ENCODE data around the gene TEX22.

The TEX22 gene

DNA sequence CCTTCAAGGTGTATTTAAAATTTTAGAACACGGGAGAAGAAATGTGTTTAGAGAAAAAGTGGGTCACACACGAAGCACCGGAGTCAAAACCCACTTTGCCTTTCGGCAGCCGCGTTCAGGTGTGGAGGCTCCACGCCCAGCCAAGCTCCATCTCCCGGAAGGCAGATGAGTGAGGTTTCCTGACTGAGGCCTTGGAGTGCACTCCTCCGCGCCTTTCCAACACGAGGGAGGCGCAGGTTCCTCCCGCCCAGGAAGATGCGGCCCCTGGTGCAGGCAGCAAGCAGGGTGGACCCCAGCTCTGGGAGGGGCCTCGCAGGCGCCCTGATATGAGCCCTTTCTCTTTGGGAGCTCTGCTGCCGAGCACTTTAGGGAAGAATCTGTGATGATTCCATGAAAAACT, 43.8 kb downstream of the TEX22 start:
- TF ChIP-seq CTCF (IDR thresholded peaks at IDR 0.05; ENCODE audit: extremely low read depth, missing control alignments): no peak
- no peak for DNase-seq (ENCODE audit: low spot score)

DNA sequence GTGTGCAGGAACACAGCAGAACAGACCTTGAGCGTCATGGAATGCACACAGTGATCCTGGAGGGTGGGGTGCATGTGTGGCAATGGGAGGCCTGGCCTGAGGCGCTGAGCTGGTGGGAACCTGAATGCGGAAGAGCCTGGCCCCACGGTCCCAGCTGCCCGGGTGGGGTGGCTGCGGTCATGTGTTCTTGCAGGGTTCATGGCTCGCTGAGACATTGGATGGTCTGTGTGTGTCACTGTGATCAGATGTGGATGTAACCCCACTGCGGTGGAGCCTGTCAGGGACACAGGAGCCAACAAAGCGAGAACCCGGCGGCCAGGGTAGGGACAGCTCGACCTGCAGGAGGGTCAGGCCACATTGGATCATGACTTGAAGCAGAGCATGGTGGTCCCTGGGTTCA, 44.5 kb downstream of the TEX22 start:
- no peak for DNase-seq (ENCODE audit: low spot score)
- no peak for TF ChIP-seq CTCF (IDR thresholded peaks at IDR 0.05; ENCODE audit: extremely low read depth, missing control alignments)

DNA sequence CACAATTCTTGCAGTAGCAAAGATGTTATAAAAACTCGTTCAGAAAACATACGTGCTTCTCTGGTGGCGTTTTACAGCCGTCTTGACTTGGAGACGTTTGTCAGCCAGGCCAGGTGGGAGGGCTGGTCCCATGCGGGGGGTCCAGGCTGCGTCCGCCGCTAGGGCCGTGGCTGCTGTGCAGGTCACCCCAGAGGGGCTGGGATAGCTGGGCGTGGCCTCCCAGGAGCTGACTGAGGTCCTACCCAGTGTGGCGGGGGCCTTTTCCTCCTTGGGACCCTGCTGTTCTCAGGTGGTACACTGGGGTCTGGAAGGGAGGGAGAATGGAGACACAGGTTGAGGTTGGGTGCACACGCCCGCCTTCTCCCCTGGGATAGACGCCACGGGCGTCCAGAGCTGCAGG, 46.5 kb downstream of the TEX22 start:
- no peak for TF ChIP-seq CTCF (IDR thresholded peaks at IDR 0.05; ENCODE audit: extremely low read depth, missing control alignments)
- no peak for DNase-seq (ENCODE audit: low spot score)

DNA sequence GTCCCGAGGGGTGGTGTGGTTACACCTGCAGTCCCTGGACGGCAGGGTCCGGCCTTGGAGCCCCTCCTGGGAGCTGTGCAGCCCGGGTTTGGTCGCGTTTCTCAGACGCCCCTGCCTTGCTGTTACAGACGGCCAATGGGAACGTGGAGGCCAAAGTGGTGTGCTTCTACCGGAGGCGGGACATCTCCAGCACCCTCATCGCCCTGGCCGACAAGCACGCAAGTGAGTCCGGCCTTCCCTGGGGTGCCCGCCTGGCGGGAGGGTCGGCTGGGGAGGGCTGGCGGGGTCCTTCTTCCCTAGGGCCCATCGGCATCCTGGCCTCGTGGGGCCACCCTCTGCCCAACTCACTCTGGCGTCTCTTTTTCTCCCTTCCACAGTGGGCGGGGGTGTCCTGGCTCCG, 47.0 kb downstream of the TEX22 start:
- DNase-seq (ENCODE audit: low spot score): no peak
- TF ChIP-seq CTCF (IDR thresholded peaks at IDR 0.05; ENCODE audit: extremely low read depth, missing control alignments): no peak

DNA sequence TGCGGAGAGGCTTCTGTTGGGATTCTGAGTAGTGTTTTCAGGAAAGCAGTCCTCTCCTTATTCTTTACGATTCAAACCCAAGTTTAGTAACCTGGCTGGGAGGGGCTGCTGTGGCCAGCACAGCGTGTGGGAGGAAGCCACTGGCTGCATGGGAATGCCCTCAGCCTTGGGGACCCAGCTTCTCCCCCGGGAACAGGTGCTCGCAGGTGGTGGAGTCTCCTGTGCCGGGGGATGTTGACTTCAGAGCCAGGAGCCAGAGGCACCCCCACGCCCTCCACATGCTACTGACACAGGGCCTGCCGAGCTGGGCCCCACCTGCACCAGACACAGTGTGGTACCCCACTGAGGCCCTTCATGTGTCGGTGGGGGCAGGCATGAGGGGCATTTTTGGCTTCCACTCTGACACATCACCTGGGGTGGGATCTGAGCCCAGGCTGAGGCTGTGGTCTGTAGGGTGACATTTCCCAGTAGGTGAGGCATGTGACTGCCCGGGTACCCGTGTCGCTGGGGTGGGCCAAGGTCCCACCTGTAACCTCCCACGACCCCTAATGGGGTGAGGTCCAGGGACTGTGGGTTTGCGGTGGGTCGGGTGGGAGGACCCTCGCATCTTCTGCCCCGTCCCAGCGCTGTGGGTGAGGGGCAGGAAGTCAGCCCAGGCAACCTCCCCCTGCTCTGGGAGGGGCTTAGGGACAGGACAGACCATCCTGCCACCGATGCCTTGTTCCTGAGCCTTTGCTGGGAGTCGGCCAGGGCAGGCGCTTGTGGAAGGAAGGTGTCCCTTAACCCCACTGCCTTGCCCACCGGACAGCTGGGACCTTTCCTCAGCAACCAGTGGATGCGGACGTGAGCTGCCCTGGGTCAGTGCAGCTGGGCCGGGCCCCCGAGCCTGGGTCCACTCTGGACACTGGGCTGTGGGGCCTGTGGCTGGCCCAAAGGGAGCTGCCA, 47.8 kb downstream of the TEX22 start:
- no peak for TF ChIP-seq CTCF (IDR thresholded peaks at IDR 0.05; ENCODE audit: extremely low read depth, missing control alignments)
- no peak for DNase-seq (ENCODE audit: low spot score)

GRCh38 chr14:105446971-105447370, 48.6 kb downstream of the TEX22 start:
- TF ChIP-seq CTCF (IDR thresholded peaks at IDR 0.05; ENCODE audit: extremely low read depth, missing control alignments): no peak
- no peak for DNase-seq (ENCODE audit: low spot score)
